Heart left ventricle (tissue), 13 donors: ENCODE data around the gene KRTAP4-3.

ENCODE experiments used
- POLR2A ChIP-seq, 2 donors: fragments of 450-650 bp; IDR thresholded peaks; one replicate each; pipeline ENCODE4 v1.6.1; 2017; ENCODE audit warnings: antibody characterized with exemption in 2 of 2, mild to moderate bottlenecking in 2 of 2, moderate library complexity in 2 of 2
- TF ChIP-seq, protein P1 (sequence below), 12 donors: fragments of 200-600 bp; sonication (generic) in 4 of 12; IDR thresholded peaks; one replicate each; pipeline versions ENCODE4 v1.5.0 to v1.8.0; 2018 to 2022; ENCODE audit warnings: antibody characterized with exemption in 12 of 12, mild to moderate bottlenecking in 5 of 12
- donor health status: ischemic (EF 13 %, LVEDD 7.1; RV severe dilation, severe dysfunction).
- donor health status: DM: no; HTN: yes; CAD: no.
- donor health status: DM: no; HTN: no; CAD: no.
- donor health status: ischemic (EF 25% LVEDD 6.9; RV normal size, moderate dysfunction).
- donor health status: ischemic (EF 25% LVEDD 5.7; RV mildly dilated, moderate dysfunction).
- donor health status: ischemic (EF 35%, LVEDD 5.7; RV mildly dilated, moderate dysfunction).
- donor health status: nonischemic (EF 11% LVEDD 7.7; RV severe dilation, severe dysfunction).
- donor health status: DM: yes; HTN: yes; CAD: no.
- donor health status: PGD.
- donor health status: ischemic (EF 29% LVEDD 5.4; RV normal size, mild dysfunction).
- donor health status: nonischemic (EF 23%, LVEDD 6.1; RV moderate dilation, normal function).

DNA sequence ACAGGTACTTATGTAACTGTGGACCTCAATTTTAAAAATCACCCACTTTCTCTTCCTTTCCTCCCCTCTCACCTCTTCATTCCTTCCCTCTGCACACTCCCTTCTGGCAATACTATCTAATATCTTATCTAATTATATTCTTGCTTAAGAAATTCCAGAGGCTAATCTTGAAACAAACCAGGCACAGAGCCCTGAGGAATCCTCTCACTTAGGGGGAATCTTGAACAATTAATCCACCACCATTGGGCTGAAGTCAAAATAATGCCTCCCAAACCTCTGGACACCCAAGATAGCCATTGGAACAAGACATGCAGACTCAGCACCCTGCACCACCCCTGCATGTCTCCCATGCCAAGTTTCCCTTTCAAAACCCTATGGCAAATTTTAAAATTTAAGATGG, 26.7 kb downstream of the KRTAP4-3 start:
- TF ChIP-seq, protein P1, sequence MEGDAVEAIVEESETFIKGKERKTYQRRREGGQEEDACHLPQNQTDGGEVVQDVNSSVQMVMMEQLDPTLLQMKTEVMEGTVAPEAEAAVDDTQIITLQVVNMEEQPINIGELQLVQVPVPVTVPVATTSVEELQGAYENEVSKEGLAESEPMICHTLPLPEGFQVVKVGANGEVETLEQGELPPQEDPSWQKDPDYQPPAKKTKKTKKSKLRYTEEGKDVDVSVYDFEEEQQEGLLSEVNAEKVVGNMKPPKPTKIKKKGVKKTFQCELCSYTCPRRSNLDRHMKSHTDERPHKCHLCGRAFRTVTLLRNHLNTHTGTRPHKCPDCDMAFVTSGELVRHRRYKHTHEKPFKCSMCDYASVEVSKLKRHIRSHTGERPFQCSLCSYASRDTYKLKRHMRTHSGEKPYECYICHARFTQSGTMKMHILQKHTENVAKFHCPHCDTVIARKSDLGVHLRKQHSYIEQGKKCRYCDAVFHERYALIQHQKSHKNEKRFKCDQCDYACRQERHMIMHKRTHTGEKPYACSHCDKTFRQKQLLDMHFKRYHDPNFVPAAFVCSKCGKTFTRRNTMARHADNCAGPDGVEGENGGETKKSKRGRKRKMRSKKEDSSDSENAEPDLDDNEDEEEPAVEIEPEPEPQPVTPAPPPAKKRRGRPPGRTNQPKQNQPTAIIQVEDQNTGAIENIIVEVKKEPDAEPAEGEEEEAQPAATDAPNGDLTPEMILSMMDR (IDR thresholded peaks at IDR 0.05) = no peak
- no peak for TF ChIP-seq POLR2A (IDR thresholded peaks at IDR 0.05)
